Tibial nerve (tissue), 4 donors: ENCODE data around the gene FHAD1. TPM values are rescaled to one million over a fixed set of nuclear protein-coding genes. Genes with fewer than 3 reads are reported as not detected.
A peak's percentile ranks its signal among the peaks of the same experiment; 100 is the strongest.

Experiments
- DNase-seq, 2 donors: peaks; one replicate each; pipeline ENCODE4 v3.0.0-alpha.2; 2019; ENCODE audit warnings: low spot score in 2 of 2
- H3K27ac ChIP-seq, 4 donors: fragments of 200-600 bp; sonication (generic) in 3 of 4; one replicate each; pipeline ENCODE4 v1.5.1; 2017 to 2019; ENCODE audit warnings: mild to moderate bottlenecking in 1 of 4
- H3K27me3 ChIP-seq, 2 donors: fragments of 200-600 bp; sonication (generic) in 1 of 2; one replicate each; pipeline versions ENCODE4 v1.5.1 to v1.6.0; 2017 to 2019
- H3K36me3 ChIP-seq, 3 donors: fragments of 200-600 bp; sonication (generic); one replicate each; pipeline ENCODE4 v1.5.1; 2018 to 2019
- H3K4me1 ChIP-seq, 4 donors: fragments of 200-600 bp; sonication (generic) in 3 of 4; one replicate each; pipeline ENCODE4 v1.5.1; 2017 to 2019
- H3K4me3 ChIP-seq, 4 donors: fragments of 200-600 bp; sonication (generic) in 3 of 4; one replicate each; pipeline ENCODE4 v1.5.1; 2017 to 2019; ENCODE audit warnings: mild to moderate bottlenecking in 1 of 4, moderate library complexity in 1 of 4
- H3K9me3 ChIP-seq, 4 donors: fragments of 200-600 bp; sonication (generic) in 3 of 4; one replicate each; pipeline ENCODE4 v1.5.1; 2017 to 2019
- CTCF ChIP-seq, 5 experiments: fragments of 200-600 bp in 3 of 5; fragments of 450-650 bp in 2 of 5; sonication (generic) in 3 of 5; IDR thresholded peaks; one replicate each; pipeline ENCODE4 v1.5.1; 2016 to 2019; ENCODE audit warnings: antibody characterized with exemption in 5 of 5, mild to moderate bottlenecking in 3 of 5, moderate library complexity in 2 of 5
- EP300 ChIP-seq, 2 donors: sonication (generic); formaldehyde crosslinking; IDR thresholded peaks; one replicate each; pipeline ENCODE4 v1.6.1; 2017; ENCODE audit warnings: antibody characterized with exemption in 2 of 2, mild to moderate bottlenecking in 1 of 2
- POLR2A ChIP-seq, 2 donors: fragments of 450-650 bp; IDR thresholded peaks; one replicate each; pipeline ENCODE4 v1.6.1; 2017; ENCODE audit warnings: antibody characterized with exemption in 2 of 2, mild to moderate bottlenecking in 2 of 2, moderate library complexity in 2 of 2
- WGBS, 2 donors: methylation state at CpG; one replicate each; pipeline ENCODE4 v1.1.5; 2018; 5-methylcytosine and 5-hydroxymethylcytosine counted together
- total RNA-seq, 4 donors: library from RNA; depleted of rRNA; stranded (reverse); fragments of >200 nt; gene quantifications; one replicate each; pipeline ENCODE4 v1.1.0, GENCODE V29; 2016

Gene FHAD1
- total RNA-seq, 4 donors from 2014 or later: 0.30 to 0.63 TPM; not detected in 2

- WGBS, 2 donors: 94 to 95% methylated on average over 5 of the region's 5 CpGs
- DNase-seq: no peak
- H3K9me3 ChIP-seq: peaks cover 0 to 12% (median 0%) of the 10 kb centered on the region in 4 donors
- H3K4me1 ChIP-seq: peaks cover 0 to 12% (median 0%) of the 10 kb centered on the region in 4 donors
- no peak overlapping the region for H3K27ac ChIP-seq
- no peaks in the 10 kb centered on the region for H3K36me3 ChIP-seq
- no peak overlapping the region for H3K4me3 ChIP-seq
- TF ChIP-seq POLR2A (IDR thresholded peaks at IDR 0.05): no peak
- no peak for TF ChIP-seq EP300 (IDR thresholded peaks at IDR 0.05)
- no peak for TF ChIP-seq CTCF (IDR thresholded peaks at IDR 0.05)
- peaks cover 0 to 4% of the 10 kb centered on the region in 2 donors for H3K27me3 ChIP-seq
Observed at GRCh38 chr1:15320267-15320666, 73.2 kb downstream of the FHAD1 start.

GRCh38 chr1:15321601-15322000 is 74.6 kb downstream of the FHAD1 start:
- DNase-seq: no peak
- 90 to 97% methylated on average over 2 of the region's 2 CpGs for WGBS, 2 donors
- Histone ChIP-seq H3K36me3 (no peaks in the 10 kb centered on the region), H3K4me3 (no peak overlapping the region), H3K4me1 (peaks cover 0 to 13% (median 0%) of the 10 kb centered on the region in 4 donors), H3K9me3 (peaks cover 0 to 12% (median 0%) of the 10 kb centered on the region in 4 donors), H3K27me3 (peaks cover 0 to 4% of the 10 kb centered on the region in 2 donors), H3K27ac (no peak overlapping the region)
- TF ChIP-seq EP300 (IDR thresholded peaks at IDR 0.05): no peak
- no peak for TF ChIP-seq CTCF (IDR thresholded peaks at IDR 0.05)
- TF ChIP-seq POLR2A (IDR thresholded peaks at IDR 0.05): no peak

- peaks cover 0 to 12% (median 0%) of the 10 kb centered on the region in 4 donors for H3K9me3 ChIP-seq
- TF ChIP-seq EP300 (IDR thresholded peaks at IDR 0.05) (no peak), POLR2A (IDR thresholded peaks at IDR 0.05) (no peak), CTCF (IDR thresholded peaks at IDR 0.05) (no peak)
- peaks cover 0 to 23% (median under 1%) of the 10 kb centered on the region in 4 donors for H3K4me1 ChIP-seq
- no peak overlapping the region for H3K27ac ChIP-seq
- no peaks in the 10 kb centered on the region for H3K36me3 ChIP-seq
- DNase-seq: no peak
- H3K4me3 ChIP-seq: no peak overlapping the region
- WGBS, 2 donors: 83 to 89% methylated on average over 14 of the region's 14 CpGs
- peaks cover 0 to 4% of the 10 kb centered on the region in 2 donors for H3K27me3 ChIP-seq
Observed at GRCh38 chr1:15322648-15323350, 75.8 kb downstream of the FHAD1 start.

DNA sequence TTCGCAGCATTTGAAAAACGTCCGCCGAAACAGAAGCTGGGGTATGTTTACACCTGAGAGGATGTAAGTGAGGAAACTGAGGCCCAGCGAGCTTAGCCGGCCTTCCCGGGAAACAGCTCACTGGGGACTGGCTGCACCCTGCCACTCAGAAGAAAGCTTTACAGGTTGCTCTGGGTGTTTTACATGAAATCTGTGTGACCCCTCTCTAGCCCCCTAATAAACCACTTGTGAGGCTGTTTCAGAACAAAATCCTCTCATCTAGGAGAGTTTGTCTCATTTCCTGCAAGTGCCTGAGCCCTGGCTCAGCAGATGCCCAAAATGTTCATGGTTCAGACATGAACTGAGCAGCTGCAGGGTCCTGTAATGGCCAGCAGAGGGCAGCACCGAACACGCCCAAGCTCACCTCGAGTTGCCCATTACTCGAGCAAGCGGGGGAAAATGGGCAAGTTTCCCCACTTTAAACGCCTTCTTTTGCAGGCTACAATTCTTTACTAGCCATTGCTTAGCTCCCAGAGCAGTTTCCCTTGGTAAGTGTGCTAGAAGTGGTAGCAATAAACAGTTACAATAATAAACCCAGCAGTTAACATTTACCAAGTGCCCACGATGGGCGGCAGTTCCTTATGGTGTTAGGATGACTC is 76.4 kb downstream of the FHAD1 start:
- TF ChIP-seq EP300 (IDR thresholded peaks at IDR 0.05): no peak
- no peak for TF ChIP-seq POLR2A (IDR thresholded peaks at IDR 0.05)
- peak; percentile 93 to 98 (median 94) for TF ChIP-seq CTCF (IDR thresholded peaks at IDR 0.05)
- Histone ChIP-seq H3K36me3 (no peaks in the 10 kb centered on the region), H3K27me3 (peaks cover 0 to 4% of the 10 kb centered on the region in 2 donors), H3K27ac (no peak overlapping the region), H3K4me1 (peaks cover 0 to 30% (median 7%) of the 10 kb centered on the region in 4 donors), H3K4me3 (no peak overlapping the region), H3K9me3 (peaks cover 0 to 12% (median 0%) of the 10 kb centered on the region in 4 donors)
- DNase-seq: peak; percentile 57 to 83
- 41 to 45% methylated on average over 15 of the region's 15 CpGs for WGBS, 2 donors
